Activated effector memory CD4-positive, alpha-beta T cell treated with Interleukin-2 at 50 U/mL for 16 hours (primary cell): ENCODE measurements around the gene PIH1D2.
"Not testable (repeated sequence)": the region's sequence is repeated elsewhere in the genome, so short reads cannot be mapped to it uniquely, and the experiment has no call there.

Experiments
- DNase-seq: peaks from one replicate; pipeline ENCODE4 v3.0.0-alpha.2; 2020

The PIH1D2 gene

GRCh38 chr11:112051768-112052167 lies 22.0 kb downstream of the PIH1D2 start:
- no peak for DNase-seq

GRCh38 chr11:112050721-112051120 lies 23.1 kb downstream of the PIH1D2 start:
- DNase-seq, result no peak

GRCh38 chr11:112049777-112050176 lies 24.0 kb downstream of the PIH1D2 start:
- no peak for DNase-seq

GRCh38 chr11:112048256-112048655 lies 25.6 kb downstream of the PIH1D2 start:
- DNase-seq, result not testable (repeated sequence)

- not testable (repeated sequence) for DNase-seq
These were observed 27.2 kb downstream of the PIH1D2 start for GRCh38 chr11:112046647-112047046.

DNA sequence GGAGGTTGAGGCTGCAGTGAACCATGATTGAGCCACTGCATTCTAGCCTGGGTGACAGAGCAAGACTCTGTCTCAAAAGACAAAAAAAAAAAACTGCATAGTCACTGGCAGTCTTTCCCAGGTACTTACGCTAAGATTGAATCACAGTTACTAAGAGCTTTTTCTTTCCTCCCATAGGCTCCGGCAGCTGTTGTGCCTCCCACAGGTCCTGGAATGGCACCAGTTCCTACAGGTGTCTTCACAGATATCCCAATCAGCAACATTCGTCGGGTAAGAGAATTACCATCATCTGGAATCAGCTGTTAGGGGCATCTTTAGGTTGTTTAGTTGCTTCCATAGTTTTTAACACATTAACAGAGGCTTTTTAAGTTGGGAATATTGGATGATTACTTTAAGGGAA lies 28.9 kb downstream of the PIH1D2 start:
- no peak for DNase-seq

DNA sequence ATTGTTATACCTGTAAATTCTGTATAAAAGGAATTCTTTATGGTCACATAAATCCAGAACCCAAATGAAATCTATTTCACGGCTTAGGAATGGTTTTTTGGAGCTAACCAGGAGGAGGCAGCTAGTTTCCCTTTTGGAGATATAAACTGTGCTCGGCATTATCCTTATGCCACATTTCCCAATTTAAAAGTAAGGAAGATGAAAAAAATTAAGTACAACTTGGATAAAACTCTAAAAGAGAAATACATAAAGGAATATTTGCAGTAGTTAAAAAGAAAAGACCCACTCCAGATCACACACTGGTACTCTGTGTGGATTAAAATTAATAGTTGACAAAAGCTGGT lies 30.9 kb downstream of the PIH1D2 start:
- DNase-seq, result no peak

DNA sequence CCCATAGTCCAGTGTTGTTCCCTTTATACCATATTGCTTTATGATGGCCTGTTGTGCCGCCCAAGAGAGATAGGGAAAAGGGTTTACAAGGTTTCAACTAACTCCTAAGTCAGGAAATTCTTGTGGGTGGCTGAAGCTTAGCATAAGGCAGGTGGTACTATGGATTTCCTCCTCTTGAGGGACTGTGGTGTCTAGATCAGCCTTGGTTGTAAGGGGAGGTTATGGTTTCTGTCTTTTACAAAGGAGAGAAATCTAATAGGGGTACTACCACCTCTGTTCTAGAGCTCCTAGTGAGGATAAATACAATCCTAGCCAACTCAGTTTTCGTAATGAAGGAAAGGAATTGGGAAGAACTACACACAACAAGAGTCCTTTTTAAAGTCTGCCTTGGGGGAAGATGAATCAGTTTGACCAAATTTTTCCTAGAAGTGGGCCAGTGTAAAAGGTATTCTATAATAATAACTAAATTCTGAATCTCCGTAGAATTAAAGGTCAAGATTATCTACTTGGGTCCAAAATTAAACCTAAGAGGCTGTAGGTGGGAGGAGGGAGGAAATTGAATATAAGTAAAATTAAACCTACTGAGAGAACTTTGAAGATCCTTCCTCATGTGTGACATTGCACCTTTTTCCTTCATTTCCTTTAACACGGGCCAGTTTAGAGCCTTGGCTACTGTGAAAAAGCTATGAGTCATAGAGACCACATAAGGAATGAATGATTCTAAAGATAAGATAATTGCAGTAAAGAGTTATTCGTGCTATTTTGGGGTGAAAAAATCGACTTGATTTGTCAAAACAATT lies 31.5 kb downstream of the PIH1D2 start:
- no peak for DNase-seq

GRCh38 chr11:112037527-112037926 lies 36.3 kb downstream of the PIH1D2 start:
- no peak for DNase-seq

GRCh38 chr11:112033902-112034301 lies 39.9 kb downstream of the PIH1D2 start:
- no peak for DNase-seq

GRCh38 chr11:112029460-112029859 lies 44.4 kb downstream of the PIH1D2 start:
- DNase-seq, result no peak

GRCh38 chr11:112026784-112027410 lies 46.9 kb downstream of the PIH1D2 start:
- not testable (repeated sequence) for DNase-seq

DNA sequence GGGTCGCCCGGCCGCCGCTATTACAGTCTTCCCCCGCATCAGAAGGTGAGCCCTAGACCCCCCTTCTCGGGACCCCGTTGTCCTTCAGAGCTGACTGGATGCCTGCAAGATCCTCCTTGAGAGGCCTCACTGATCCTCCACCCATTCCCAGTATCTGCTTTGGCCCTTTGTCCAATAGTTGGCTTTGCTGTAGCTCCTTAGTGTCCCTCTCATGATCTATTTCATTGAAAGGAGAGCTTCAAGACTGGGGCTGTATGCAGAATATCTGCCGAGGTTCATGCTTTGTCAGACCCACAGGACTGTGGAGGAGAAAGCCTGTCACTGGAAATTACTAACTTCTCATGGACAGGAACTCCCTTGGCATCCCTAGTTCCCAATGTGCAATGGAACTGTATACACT lies 48.1 kb downstream of the PIH1D2 start:
- no peak for DNase-seq

- peak; percentile 77 for DNase-seq
These were observed 48.8 kb downstream of the PIH1D2 start, which contains the start of gene DLAT for GRCh38 chr11:112024773-112025678. Gene DLAT, plus strand, starts transcription at chr11:112025408. Its CDS starts 65 bp downstream, at chr11:112025473.

GRCh38 chr11:112024178-112024772 lies 49.5 kb downstream of the PIH1D2 start:
- no peak for DNase-seq

GRCh38 chr11:112023104-112023503 lies 50.7 kb downstream of the PIH1D2 start:
- no peak for DNase-seq

- DNase-seq, result no peak
These were observed 54.8 kb downstream of the PIH1D2 start for GRCh38 chr11:112019066-112019465.
